BJ (cell line): ENCODE measurements around the gene PRKACA. TPM values are rescaled to one million over a fixed set of nuclear protein-coding genes. Genes with fewer than 3 reads are reported as not detected.
A peak's percentile ranks its signal among the peaks of the same experiment; 100 is the strongest.

Source experiments
- CTCF ChIA-PET: fragments of 350-600 bp; formaldehyde crosslinking; extraction: SDS; loops from one replicate; lab custom pipeline; 2021; ENCODE audit warnings: antibody characterized with exemption, inconsistent platforms; lab: Yijun Ruan, JAX
- POLR2A ChIA-PET: fragments of 300-600 bp; sonication (Branson Sonifier 250); formaldehyde crosslinking; extraction: SDS; loops from one replicate; lab custom pipeline; 2021; ENCODE audit warnings: antibody characterized with exemption; lab: Charles Lee
- DNase-seq: peaks from one replicate; pipeline ENCODE4 v3.0.0-alpha.2; 2011; ENCODE audit warnings: low read depth
- H3K27me3 ChIP-seq: 2 replicates; pipeline ENCODE4 v1.6.0; 2011; ENCODE audit warnings: low read length; ENCODE audit not compliant: control insufficient read depth, insufficient read depth
- H3K36me3 ChIP-seq: 2 replicates; pipeline ENCODE4 v1.5.1; 2011; ENCODE audit warnings: low read length; ENCODE audit not compliant: control insufficient read depth, insufficient read depth
- H3K4me3 ChIP-seq: 2 replicates; pipeline ENCODE4 v1.5.1; 2011; ENCODE audit warnings: low read depth, mild to moderate bottlenecking, control low read depth, low read length
- CTCF ChIP-seq: IDR thresholded peaks from 2 replicates; pipeline ENCODE4 v1.5.1; 2011; ENCODE audit warnings: low read depth, mild to moderate bottlenecking, control low read depth, inconsistent platforms, low read length, moderate library complexity; ENCODE audit not compliant: insufficient read depth
- polyA plus RNA-seq: library from polyadenylated mRNA; depleted of rRNA; stranded (reverse); fragments of >200 nt; gene quantifications from 2 replicates; pipeline ENCODE4 v1.2.3, GENCODE V29; 2011

The PRKACA gene
- polyA plus RNA-seq, 1 experiment: 35.4 TPM

DNA sequence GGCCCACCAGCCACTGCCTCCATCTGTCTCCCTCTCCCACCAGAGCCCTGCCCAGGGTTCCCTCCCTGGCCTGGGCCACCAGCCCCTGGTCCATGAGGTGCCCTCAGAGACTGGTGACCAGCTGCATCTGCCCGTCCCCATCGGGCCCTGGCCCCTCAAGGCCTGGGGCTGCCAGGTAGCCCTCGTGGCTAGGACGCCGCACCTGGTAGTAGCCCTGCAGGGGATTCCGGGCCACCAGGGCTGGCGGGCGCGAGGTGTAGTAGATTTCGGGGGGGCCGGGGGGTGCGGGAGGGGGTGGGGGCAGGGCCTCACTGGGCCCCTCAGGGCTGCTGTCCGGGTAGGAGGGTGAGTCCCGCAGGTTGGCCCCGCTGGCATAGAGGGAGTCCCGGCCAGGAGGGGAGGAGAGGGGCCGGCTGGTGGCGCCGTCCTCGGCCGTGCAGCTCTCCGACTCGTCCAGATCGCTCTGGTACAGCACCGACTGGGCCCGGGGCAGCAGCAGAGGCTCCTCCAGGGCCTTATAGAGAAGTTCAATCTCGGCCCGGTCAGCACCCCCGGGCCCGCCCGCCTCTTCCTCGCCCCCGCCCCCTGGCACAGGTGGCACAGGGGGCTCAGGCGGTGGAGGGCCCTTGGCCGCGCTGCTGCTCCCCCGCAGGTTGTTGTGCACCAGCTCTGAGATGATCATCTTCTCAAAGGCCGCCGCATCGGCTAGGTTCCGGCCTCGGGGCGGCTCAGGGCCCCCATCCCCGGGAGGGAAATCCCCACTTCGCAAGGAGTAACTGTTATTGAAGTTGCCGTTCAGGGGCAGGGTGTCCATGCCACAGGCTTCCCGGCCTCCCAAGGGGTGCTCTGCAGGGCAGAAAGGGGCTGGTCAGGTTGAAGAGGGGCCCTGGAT lies 33.5 kb upstream of the PRKACA start:
- Histone ChIP-seq H3K4me3 (no peak overlapping the region), H3K27me3 (no peaks in the 10 kb centered on the region), H3K36me3 (peaks cover 1% of the 10 kb centered on the region)
- no peak for TF ChIP-seq CTCF
- ChIA-PET POLR2A (no interaction called here), CTCF (interaction anchor here (0.9 to 1.4 kb wide), 3 partner anchors 151 to 271 kb away, joined by 3 to 6 read pairs (median 3); no protein-coding TSS in a partner anchor)
- no peak for DNase-seq

GRCh38 chr19:14150041-14150769 lies 32.6 kb upstream of the PRKACA start:
- Histone ChIP-seq H3K4me3 (no peak overlapping the region), H3K36me3 (no peaks in the 10 kb centered on the region; the same call in 1 of the 2 replicates), H3K27me3 (no peaks in the 10 kb centered on the region)
- ChIA-PET POLR2A (interaction anchor here (0.7 kb wide), 1 partner anchor 262 kb away, joined by 3 read pairs; no protein-coding TSS in a partner anchor), CTCF (interaction anchor here (1.1 to 1.4 kb wide), 3 partner anchors 12 to 270 kb away, joined by 3 to 6 read pairs (median 4); no protein-coding TSS in a partner anchor)
- DNase-seq: no peak
- TF ChIP-seq CTCF: no peak

- Histone ChIP-seq H3K27me3 (no peaks in the 10 kb centered on the region), H3K36me3 (no peaks in the 10 kb centered on the region; the same call in 1 of the 2 replicates), H3K4me3 (peak overlapping the region; percentile 15)
- CTCF ChIA-PET: interaction anchor here (1.1 to 1.6 kb wide), 5 partner anchors 12 to 303 kb away, joined by 3 to 6 read pairs (median 3); no protein-coding TSS in a partner anchor
- POLR2A ChIA-PET: interaction anchor here (0.7 kb wide), 1 partner anchor 261 kb away, joined by 3 read pairs; no protein-coding TSS in a partner anchor
- no peak for DNase-seq
- no peak for TF ChIP-seq CTCF
Measured at GRCh38 chr19:14149509-14149994, 32.0 kb upstream of the PRKACA start.

DNA sequence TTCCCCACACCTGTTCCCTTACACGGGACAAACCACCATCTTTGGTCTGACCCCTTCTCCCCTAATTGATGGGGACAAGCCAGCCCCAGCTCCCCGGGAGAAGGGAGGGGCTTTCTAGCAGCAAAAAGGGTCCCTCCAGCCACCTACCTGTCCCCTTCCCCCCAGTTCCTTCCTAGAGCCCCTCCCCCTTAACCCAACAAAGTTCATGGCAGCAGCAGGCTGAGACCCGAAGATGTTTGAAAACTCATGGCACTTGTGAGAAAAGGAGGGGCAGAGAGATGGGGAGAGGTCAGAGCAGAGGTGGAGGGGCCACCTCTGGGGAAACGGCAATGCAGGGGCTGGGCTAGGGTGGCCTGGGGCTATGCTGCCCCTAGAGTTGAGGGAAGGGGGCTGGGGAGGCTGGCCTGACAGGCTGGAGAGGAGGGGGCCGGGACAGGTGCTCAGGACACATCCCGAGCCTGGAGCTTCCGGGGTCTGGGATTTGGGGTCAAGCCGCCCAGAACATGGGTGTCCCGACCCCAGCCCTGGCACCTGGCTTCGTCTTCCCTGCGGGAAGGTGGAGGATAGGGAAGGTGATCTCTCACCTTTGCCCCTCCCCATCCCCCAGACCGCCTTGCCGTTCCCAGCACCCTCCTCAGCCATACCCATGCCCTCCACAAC lies 31.3 kb upstream of the PRKACA start:
- ChIA-PET POLR2A (no interaction called here), CTCF (interaction anchor here (0.7 to 2.8 kb wide), 19 partner anchors 10 to 302 kb away, joined by 3 to 21 read pairs (median 4); partner anchors contain the start of genes ADGRE5 and ASF1B)
- Histone ChIP-seq H3K4me3 (no peak overlapping the region; the same call in 1 of the 2 replicates), H3K27me3 (no peaks in the 10 kb centered on the region), H3K36me3 (no peaks in the 10 kb centered on the region; the same call in 1 of the 2 replicates)
- no peak for TF ChIP-seq CTCF
- no peak for DNase-seq
